ENCODE measurements around the gene MAML1. TPM values are rescaled to one million over a fixed set of nuclear protein-coding genes. Genes with fewer than 3 reads are reported as not detected.
"Not testable (repeated sequence)": the region's sequence is repeated elsewhere in the genome, so short reads cannot be mapped to it uniquely, and the experiment has no call there.

The MAML1 gene
- total RNA-seq (10 to 100 TPM; 45.0 to 48.5 TPM), polyA plus RNA-seq (1 to 10 TPM; 2.8 to 9.6 (median 3.3) TPM), total RNA-seq (41.3 to 77.2 (median 54.8) reads per million in 6 experiments)

DNA sequence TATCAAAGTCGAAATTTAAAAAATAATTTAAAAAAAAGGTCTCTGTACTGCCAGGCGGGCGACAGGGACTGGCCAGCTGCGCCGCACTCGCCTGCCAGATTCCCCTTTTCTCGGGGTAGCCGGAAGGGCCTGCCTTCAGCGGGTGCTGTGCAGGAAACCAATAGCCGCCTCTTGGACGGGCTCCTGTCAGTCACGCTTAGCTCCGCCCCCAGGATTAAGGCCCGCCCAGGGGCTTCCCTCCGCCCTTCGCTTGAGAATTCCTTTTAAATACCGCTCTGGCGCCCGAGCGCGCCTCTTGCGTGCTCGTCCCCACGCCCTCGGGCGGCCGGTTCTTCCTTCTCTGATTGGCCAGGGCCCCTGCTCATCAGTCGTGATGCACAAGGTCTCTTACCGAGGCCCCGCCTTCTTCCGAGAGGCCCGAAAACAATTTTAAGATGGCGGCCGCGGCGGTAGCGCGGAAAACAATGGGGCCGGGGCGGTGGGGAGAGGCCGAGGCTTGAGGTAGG lies at the start of gene MAML1:
TSS of gene MAML1 (plus strand) at position 411 of the 506 bp plus-strand sequence. CDS start 291 bp downstream, outside the sequence.
- Mint-ChIP-seq H3K27me3 (no peaks in the 10 kb centered on the region), H3K4me1 (peaks cover 9 to 50% (median 39%) of the 10 kb centered on the region in 4 donors), H3K9me3 (no peaks in the 10 kb centered on the region), H3K27ac (peak within 1 kb of the TSS; percentile 91 to 97 (median 96)), H3K4me3 (peak within 1 kb of the TSS; percentile 77 to 96 (median 94)), H3K36me3 (peaks cover 0 to 41% (median 1%) of the 10 kb centered on the region in 3 donors)
- ATAC-seq = peak; percentile 94 to 95
- POLR2A ChIA-PET = interaction anchor here (0.6 to 4.0 kb wide), 17 partner anchors 8 to 1078 kb away, joined by 3 to 35 read pairs (median 3); partner anchors contain the start of genes CANX, CBY3, HNRNPH1 and LTC4S
- peak; percentile 95 to 100 (median 99) for DNase-seq

DNA sequence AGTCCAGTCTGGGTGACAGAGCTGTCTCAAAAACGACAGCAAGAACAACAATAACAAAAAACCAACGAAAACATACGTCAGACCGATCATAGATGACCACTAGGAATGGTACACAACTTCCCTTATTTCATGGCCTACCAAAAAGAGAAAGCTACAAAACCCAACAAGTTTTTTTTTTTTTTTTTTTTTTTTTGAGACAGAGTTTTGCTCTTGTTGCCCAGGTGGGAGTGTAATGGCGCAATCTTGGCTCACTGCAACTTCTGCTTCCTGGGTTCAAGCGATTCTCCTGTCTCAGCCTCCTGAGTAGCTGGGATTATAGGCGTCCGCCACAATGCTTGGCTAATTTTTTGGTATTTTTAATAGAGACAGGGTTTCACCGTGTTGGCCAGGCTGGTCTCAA lies 43.4 kb upstream of the MAML1 start:
- not testable (repeated sequence) for H3K27me3 Mint-ChIP-seq, DNase-seq, H3K36me3 Mint-ChIP-seq, H3K4me3 Mint-ChIP-seq, H3K9me3 Mint-ChIP-seq, H3K27ac Mint-ChIP-seq, H3K4me1 Mint-ChIP-seq, ATAC-seq
- POLR2A ChIA-PET = interaction anchor here (0.6 kb wide), 1 partner anchor 9 kb away, joined by 6 read pairs; no protein-coding TSS in a partner anchor

DNA sequence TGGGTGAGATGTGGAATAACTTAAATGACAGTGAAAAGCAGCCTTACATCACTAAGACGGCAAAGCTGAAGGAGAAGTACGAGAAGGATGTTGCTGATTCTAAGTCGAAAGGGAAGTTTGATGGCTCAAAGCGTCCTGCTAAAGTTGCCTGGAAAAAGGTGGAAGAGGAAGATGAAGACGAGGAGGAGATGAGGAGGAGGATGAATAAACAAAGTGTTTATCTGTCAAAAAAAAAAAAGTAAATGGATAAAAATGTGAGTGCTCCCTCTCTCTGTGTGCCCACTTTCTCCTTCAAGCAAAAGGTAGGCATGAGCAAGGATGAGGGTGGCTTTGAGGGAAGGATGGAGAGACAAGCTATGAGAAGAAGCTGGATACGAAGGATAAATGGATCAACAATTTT lies 38.1 kb upstream of the MAML1 start:
- POLR2A ChIA-PET = interaction anchor here (0.7 to 4.7 kb wide), 2 partner anchors 15 to 191 kb away, joined by 3 to 39 read pairs; partner anchors contain the start of gene CBY3

GRCh38 chr5:179696603-179697002 lies 36.0 kb upstream of the MAML1 start:
- ATAC-seq = no peak
- Mint-ChIP-seq H3K4me3 (peak overlapping the region in 3 of 10 donors; percentile 33 to 58 (median 47)), H3K27ac (peak overlapping the region in 4 of 10 donors; percentile 14 to 94 (median 26)), H3K36me3 (no peaks in the 10 kb centered on the region), H3K9me3 (no peaks in the 10 kb centered on the region), H3K27me3 (no peaks in the 10 kb centered on the region), H3K4me1 (peaks cover 12 to 41% (median 31%) of the 10 kb centered on the region in 4 donors)
- POLR2A ChIA-PET = interaction anchor here (1.0 to 4.7 kb wide), 6 partner anchors 17 to 146 kb away, joined by 3 to 39 read pairs (median 6); partner anchors contain the start of genes CBY3, HNRNPH1 and RUFY1
- no peak for DNase-seq

More for the DNA sequence above, 38.1 kb upstream of the MAML1 start:
- no peak for ATAC-seq
- H3K27ac Mint-ChIP-seq = peak overlapping the region in 1 of 10 donors; percentile 6
- H3K27me3 Mint-ChIP-seq = no peaks in the 10 kb centered on the region
- DNase-seq = no peak
- H3K9me3 Mint-ChIP-seq = no peaks in the 10 kb centered on the region
- no peaks in the 10 kb centered on the region for H3K36me3 Mint-ChIP-seq
- H3K4me1 Mint-ChIP-seq = peaks cover 7 to 28% (median 15%) of the 10 kb centered on the region in 4 donors
- no peak overlapping the region for H3K4me3 Mint-ChIP-seq

DNA sequence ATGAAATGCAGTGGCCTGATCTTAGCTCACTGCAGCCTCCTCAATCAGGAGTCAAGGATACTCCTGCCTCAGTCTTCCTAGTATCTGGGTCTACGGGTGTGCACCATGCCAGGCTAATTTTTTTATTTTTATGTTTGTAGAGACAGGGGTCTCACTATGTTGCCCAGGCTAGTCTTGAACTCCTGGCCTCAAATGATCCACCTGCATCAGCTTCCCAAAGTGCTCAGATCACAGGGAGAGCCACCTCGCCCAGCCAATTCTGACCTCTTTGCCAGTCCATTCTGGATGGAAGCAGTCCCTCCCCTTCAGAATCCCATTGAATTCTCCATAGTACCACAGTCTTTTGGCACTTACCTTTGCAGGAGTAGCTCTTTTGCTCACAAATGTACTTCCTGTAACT lies 35.5 kb upstream of the MAML1 start:
- ATAC-seq (no peak), DNase-seq (no peak)
- Mint-ChIP-seq H3K36me3 (peaks cover 0 to 2% (median 0%) of the 10 kb centered on the region in 3 donors), H3K4me1 (peaks cover 12 to 44% (median 34%) of the 10 kb centered on the region in 4 donors), H3K27ac (peak overlapping the region in 8 of 10 donors; percentile 94 to 99 (median 99)), H3K27me3 (no peaks in the 10 kb centered on the region), H3K9me3 (no peaks in the 10 kb centered on the region), H3K4me3 (peak overlapping the region in 8 of 10 donors; percentile 23 to 98 (median 94))
- POLR2A ChIA-PET = interaction anchor here (1.0 to 4.7 kb wide), 9 partner anchors 9 to 147 kb away, joined by 3 to 39 read pairs (median 8); partner anchors contain the start of genes CBY3, HNRNPH1, MAML1 and RUFY1

DNA sequence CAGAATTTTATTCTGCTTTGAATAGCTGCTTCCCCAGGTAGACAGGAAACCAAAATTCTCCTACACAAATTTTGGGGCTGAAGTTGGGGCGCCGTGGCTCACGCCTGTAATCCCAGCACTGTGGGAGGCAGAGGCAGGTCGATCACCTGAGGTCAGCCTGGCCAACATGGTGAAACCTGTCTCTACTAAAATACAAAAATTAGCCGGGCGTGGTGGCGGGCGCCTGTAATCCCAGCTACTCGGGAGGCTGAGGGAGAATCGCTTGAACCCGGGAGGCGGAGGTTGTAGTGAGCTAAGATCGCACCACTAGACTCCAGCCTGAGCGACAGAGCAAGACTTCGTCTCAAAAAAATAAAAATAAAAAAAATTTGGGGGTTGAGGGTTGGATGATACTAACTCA lies 35.1 kb upstream of the MAML1 start:
- peak overlapping the region; percentile 23 to 98 (median 96) for H3K4me3 Mint-ChIP-seq
- not testable (repeated sequence) for H3K9me3 Mint-ChIP-seq, H3K27me3 Mint-ChIP-seq, DNase-seq, ATAC-seq, H3K36me3 Mint-ChIP-seq
- H3K4me1 Mint-ChIP-seq = peaks cover 16 to 48% (median 38%) of the 10 kb centered on the region in 4 donors
- POLR2A ChIA-PET = interaction anchor here (1.0 to 4.7 kb wide), 9 partner anchors 10 to 147 kb away, joined by 3 to 39 read pairs (median 8); partner anchors contain the start of genes CBY3, HNRNPH1, MAML1 and RUFY1
- peak overlapping the region; percentile 94 to 99 (median 99) for H3K27ac Mint-ChIP-seq

GRCh38 chr5:179697993-179698934 lies 34.4 kb upstream of the MAML1 start:
- H3K27me3 Mint-ChIP-seq = no peaks in the 10 kb centered on the region
- peaks cover 17 to 54% (median 43%) of the 10 kb centered on the region in 4 donors for H3K4me1 Mint-ChIP-seq
- DNase-seq (peak; percentile 96 to 99 (median 98)), ATAC-seq (peak; percentile 89)
- H3K27ac Mint-ChIP-seq = peak overlapping the region; percentile 94 to 99 (median 99)
- POLR2A ChIA-PET = interaction anchor here (0.8 to 4.7 kb wide), 9 partner anchors 11 to 373 kb away, joined by 3 to 39 read pairs (median 8); partner anchors contain the start of genes CBY3, HNRNPH1, MAML1 and RNF130
- H3K4me3 Mint-ChIP-seq = peak overlapping the region; percentile 90 to 99 (median 97)
- H3K9me3 Mint-ChIP-seq = no peaks in the 10 kb centered on the region
- peaks cover 0 to 7% (median 0%) of the 10 kb centered on the region in 3 donors for H3K36me3 Mint-ChIP-seq

- Mint-ChIP-seq H3K27ac (peak within 1 kb of the TSS; percentile 94 to 99 (median 99)), H3K4me3 (peak within 1 kb of the TSS; percentile 90 to 99 (median 97)), H3K27me3 (no peaks in the 10 kb centered on the region), H3K4me1 (peaks cover 24 to 62% (median 51%) of the 10 kb centered on the region in 4 donors), H3K36me3 (peaks cover 0 to 15% (median 0%) of the 10 kb centered on the region in 3 donors), H3K9me3 (no peaks in the 10 kb centered on the region)
- DNase-seq (no peak), ATAC-seq (no peak)
- POLR2A ChIA-PET = interaction anchor here (0.6 to 3.3 kb wide), 6 partner anchors 20 to 372 kb away, joined by 3 to 25 read pairs (median 6); partner anchors contain the start of genes HNRNPH1, MAML1 and RNF130
These were observed 33.5 kb upstream of the MAML1 start, which contains the start of gene CANX for GRCh38 chr5:179698935-179699615. TSS of gene CANX (plus strand) at chr5:179698967. CDS start at chr5:179705682, 6,715 bp downstream.

GRCh38 chr5:179699616-179700237 lies 32.9 kb upstream of the MAML1 start:
- no peak for ATAC-seq
- no peak for DNase-seq
- Mint-ChIP-seq H3K27me3 (no peaks in the 10 kb centered on the region), H3K4me3 (peak overlapping the region; percentile 90 to 99 (median 97)), H3K4me1 (peaks cover 24 to 63% (median 50%) of the 10 kb centered on the region in 4 donors), H3K36me3 (peaks cover 0 to 22% (median 0%) of the 10 kb centered on the region in 3 donors), H3K27ac (peak overlapping the region; percentile 94 to 99 (median 98)), H3K9me3 (no peaks in the 10 kb centered on the region)
- POLR2A ChIA-PET = interaction anchor here (0.6 to 3.3 kb wide), 6 partner anchors 21 to 372 kb away, joined by 3 to 25 read pairs (median 6); partner anchors contain the start of genes HNRNPH1, MAML1 and RNF130

GRCh38 chr5:179700401-179700918 lies 32.2 kb upstream of the MAML1 start:
- Mint-ChIP-seq H3K27me3 (no peaks in the 10 kb centered on the region), H3K4me3 (peak overlapping the region; percentile 90 to 99 (median 97)), H3K4me1 (peaks cover 25 to 67% (median 53%) of the 10 kb centered on the region in 4 donors), H3K27ac (peak overlapping the region in 9 of 10 donors; percentile 73 to 99 (median 98)), H3K36me3 (peaks cover 0 to 29% (median 0%) of the 10 kb centered on the region in 3 donors), H3K9me3 (no peaks in the 10 kb centered on the region)
- ATAC-seq (no peak), DNase-seq (no peak)
- POLR2A ChIA-PET = interaction anchor here (0.7 to 2.4 kb wide), 4 partner anchors 21 to 105 kb away, joined by 3 to 9 read pairs (median 6); partner anchors contain the start of gene HNRNPH1

GRCh38 chr5:179716286-179716685 lies 16.3 kb upstream of the MAML1 start:
- ATAC-seq = no peak
- Mint-ChIP-seq H3K4me3 (no peak overlapping the region), H3K36me3 (peaks cover 0 to 79% (median 23%) of the 10 kb centered on the region in 3 donors), H3K4me1 (peaks cover 5 to 10% (median 7%) of the 10 kb centered on the region in 4 donors), H3K27ac (peak overlapping the region in 4 of 10 donors; percentile 4 to 75 (median 42)), H3K27me3 (no peaks in the 10 kb centered on the region), H3K9me3 (no peaks in the 10 kb centered on the region)
- POLR2A ChIA-PET = no interaction called here
- DNase-seq = no peak

Data from naive thymus-derived CD8-positive, alpha-beta T cell (primary cell).